ENCODE data around the gene TRMT61B. TPM values are rescaled to one million over a fixed set of nuclear protein-coding genes. Genes with fewer than 3 reads are reported as not detected.
A peak's percentile ranks its signal among the peaks of the same experiment; 100 is the strongest.

Gene TRMT61B
- total and polyA plus RNA-seq, 2 of the 13 experiments (the other 11 are each of a cell fraction or from before 2014, with no cell fraction given) = 19.7 to 23.5 TPM

- TF ChIP-seq ZNF160 (CRISPR knock-in tag; IDR thresholded peaks at IDR 0.05) = 0 out of 2 replicates have a peak, but pooled peaks have one; percentile 14
- TF ChIP-seq ZNF232 (CRISPR knock-in tag; IDR thresholded peaks at IDR 0.05; ENCODE audit: borderline replicate concordance) = peak; percentile 73; the same call in 1 of the 2 replicates
- no peak for TF ChIP-seq MTF2 (CRISPR knock-in tag; IDR thresholded peaks at IDR 0.05; ENCODE audit: borderline replicate concordance)
- TF ChIP-seq SMAD9 (CRISPR knock-in tag; IDR thresholded peaks at IDR 0.05) = no peak
- no peak for TF ChIP-seq IKZF1 (IDR thresholded peaks at IDR 0.05)
- peak; percentile 74; the same call in 1 of the 2 replicates for TF ChIP-seq ZNF768 (CRISPR knock-in tag; IDR thresholded peaks at IDR 0.05)
- no peak for TF ChIP-seq ZNF704 (CRISPR knock-in tag; IDR thresholded peaks at IDR 0.05; ENCODE audit: borderline replicate concordance)
- TF ChIP-seq BRD4 (CRISPR knock-in tag; IDR thresholded peaks at IDR 0.05) = peak; percentile 90
- TF ChIP-seq ZNF251 (CRISPR knock-in tag; IDR thresholded peaks at IDR 0.05) = no peak; the same call in 1 of the 2 replicates
- TF ChIP-seq ZKSCAN1 (IDR thresholded peaks at IDR 0.05; ENCODE audit: low read length) = no peak
- TF ChIP-seq ZNF546 (CRISPR knock-in tag; conservative IDR thresholded peaks at IDR 0.05) = peak; percentile 83; the same call in 1 of the 2 replicates
- TF ChIP-seq SAFB2 (CRISPR knock-in tag; IDR thresholded peaks at IDR 0.05; ENCODE audit: borderline replicate concordance, low read depth) = no peak; the same call in none of the 2 replicates
- no peak; the same call in 1 of the 2 replicates for TF ChIP-seq ZBTB42 (CRISPR knock-in tag; IDR thresholded peaks at IDR 0.05)
- no peak for TF ChIP-seq IRF1 (CRISPR knock-in tag; IDR thresholded peaks at IDR 0.05; ENCODE audit: low read depth)
- TF ChIP-seq POGZ (CRISPR knock-in tag; IDR thresholded peaks at IDR 0.05) = peak; percentile 93
- TF ChIP-seq GMEB2 (CRISPR knock-in tag; IDR thresholded peaks at IDR 0.05; ENCODE audit: low read depth) = no peak
- TF ChIP-seq ZFYVE20 (CRISPR knock-in tag; IDR thresholded peaks at IDR 0.05; ENCODE audit: borderline replicate concordance, low read depth) = peak; percentile 89
- TF ChIP-seq SMARCC2 (IDR thresholded peaks at IDR 0.05) = no peak
- TF ChIP-seq TCF7 (IDR thresholded peaks at IDR 0.05; ENCODE audit: low read depth) = no peak
- peak; percentile 31; the same call in 1 of the 2 replicates for TF ChIP-seq PAXIP1 (CRISPR knock-in tag; conservative IDR thresholded peaks at IDR 0.05)
Measured at GRCh38 chr2:28894470-28895188, 24.5 kb upstream of the TRMT61B start, which contains the start of gene WDR43 (continued).
